ENCODE data around the gene SESN1. TPM values are rescaled to one million over a fixed set of nuclear protein-coding genes. Genes with fewer than 3 reads are reported as not detected.

Gene SESN1
- total RNA-seq, 2 experiments from 2014 or later = 10.8 to 13.8 TPM

GRCh38 chr6:109073344-109074132 is 21.1 kb downstream of the SESN1 start:
- Histone ChIP-seq H3K27ac (ENCODE audit: low read depth, low read length, poor library complexity, severe bottlenecking) (no peak overlapping the region), H3K4me1 (ENCODE audit: insufficient read depth, low read length, poor library complexity, severe bottlenecking) (peaks cover 53% of the 10 kb centered on the region), H3K36me3 (ENCODE audit: insufficient read depth, low read length) (no peaks in the 10 kb centered on the region), H3K4me2 (ENCODE audit: low read length) (peak overlapping the region; percentile 40), H2AFZ (ENCODE audit: low read length) (no peak overlapping the region; the same call in 1 of the 2 replicates), H3K79me2 (ENCODE audit: insufficient read depth, low read depth, low read length) (peaks cover 29% of the 10 kb centered on the region; the same call in 1 of the 2 replicates), H3K9me2 (ENCODE audit: insufficient read depth, low read length) (no peaks in the 10 kb centered on the region), H4K20me1 (ENCODE audit: insufficient read depth, low read length) (no peaks in the 10 kb centered on the region), H3K9me3 (ENCODE audit: low read length) (no peaks in the 10 kb centered on the region), H3K4me3 (ENCODE audit: low read depth, low read length, poor library complexity, severe bottlenecking) (no peak overlapping the region)
- intact Hi-C loops (cut with micrococcal nuclease; ENCODE audit: unreplicated experiment) = loop anchor here (1.0 to 5.0 kb wide), 6 partner anchors 129 to 531 kb away; no protein-coding TSS in a partner anchor
- CTCF ChIA-PET (ENCODE audit: unreplicated experiment) = interaction anchor here (0.6 to 1.0 kb wide), 2 partner anchors 267 to 515 kb away, joined by 3 read pairs; no protein-coding TSS in a partner anchor
- BruUV-seq (replicated peaks) = no TSS peak
- no peak for TF ChIP-seq EZH2phosphoT487 (IDR thresholded peaks at IDR 0.05; ENCODE audit: borderline replicate concordance, low read depth, low read length)
- peak; percentile 92 for TF ChIP-seq CTCF (conservative IDR thresholded peaks at IDR 0.05; ENCODE audit: low read length)
- POLR2A ChIA-PET = interaction anchor here (0.6 to 1.7 kb wide), 9 partner anchors 17 to 533 kb away, joined by 3 to 6 read pairs (median 3); partner anchors contain the start of gene CEP57L1
- DNase-seq (ENCODE audit: low spot score) = peak; percentile 82

GRCh38 chr6:109071125-109071917 is 23.3 kb downstream of the SESN1 start:
- H3K9me2 ChIP-seq (ENCODE audit: insufficient read depth, low read length) = no peaks in the 10 kb centered on the region
- no peak overlapping the region for H3K27ac ChIP-seq (ENCODE audit: low read depth, low read length, poor library complexity, severe bottlenecking)
- TF ChIP-seq EZH2phosphoT487 (IDR thresholded peaks at IDR 0.05; ENCODE audit: borderline replicate concordance, low read depth, low read length) = no peak
- TF ChIP-seq CTCF (conservative IDR thresholded peaks at IDR 0.05; ENCODE audit: low read length) = no peak
- H4K20me1 ChIP-seq (ENCODE audit: insufficient read depth, low read length) = no peaks in the 10 kb centered on the region
- intact Hi-C loops (cut with micrococcal nuclease; ENCODE audit: unreplicated experiment) = loop anchor here (5.0 kb wide), 1 partner anchor 514 kb away; no protein-coding TSS in a partner anchor
- no TSS peak for BruUV-seq (replicated peaks)
- no peak overlapping the region for H3K4me3 ChIP-seq (ENCODE audit: low read depth, low read length, poor library complexity, severe bottlenecking)
- ChIA-PET POLR2A (interaction anchor here (0.6 to 3.5 kb wide), 16 partner anchors 9 to 590 kb away, joined by 3 to 11 read pairs (median 3); partner anchors contain the start of gene ARMC2), CTCF (ENCODE audit: unreplicated experiment) (interaction anchor here (1.1 kb wide), 1 partner anchor 21 kb away, joined by 3 read pairs; no protein-coding TSS in a partner anchor)
- no peaks in the 10 kb centered on the region for H3K9me3 ChIP-seq (ENCODE audit: low read length)
- DNase-seq (ENCODE audit: low spot score) = no peak
- peaks cover 37% of the 10 kb centered on the region for H3K4me1 ChIP-seq (ENCODE audit: insufficient read depth, low read length, poor library complexity, severe bottlenecking)
- 0 out of 2 replicates have a peak overlapping the region, but pooled peaks have one; percentile 13 for H2AFZ ChIP-seq (ENCODE audit: low read length)
- peak overlapping the region; percentile 24 for H3K4me2 ChIP-seq (ENCODE audit: low read length)
- H3K79me2 ChIP-seq (ENCODE audit: insufficient read depth, low read depth, low read length) = peaks cover 14% of the 10 kb centered on the region; the same call in 1 of the 2 replicates
- H3K36me3 ChIP-seq (ENCODE audit: insufficient read depth, low read length) = no peaks in the 10 kb centered on the region

Data from OCI-LY7 (cell line).